ENCODE results near the gene LRRC3. TPM values are rescaled to one million over a fixed set of nuclear protein-coding genes. Genes with fewer than 3 reads are reported as not detected.
A peak's percentile ranks its signal among the peaks of the same experiment; 100 is the strongest.

The LRRC3 gene
- total and polyA plus RNA-seq, 5 experiments from 2014 or later, result 0.06 to 0.91 (median 0.32) TPM

DNA sequence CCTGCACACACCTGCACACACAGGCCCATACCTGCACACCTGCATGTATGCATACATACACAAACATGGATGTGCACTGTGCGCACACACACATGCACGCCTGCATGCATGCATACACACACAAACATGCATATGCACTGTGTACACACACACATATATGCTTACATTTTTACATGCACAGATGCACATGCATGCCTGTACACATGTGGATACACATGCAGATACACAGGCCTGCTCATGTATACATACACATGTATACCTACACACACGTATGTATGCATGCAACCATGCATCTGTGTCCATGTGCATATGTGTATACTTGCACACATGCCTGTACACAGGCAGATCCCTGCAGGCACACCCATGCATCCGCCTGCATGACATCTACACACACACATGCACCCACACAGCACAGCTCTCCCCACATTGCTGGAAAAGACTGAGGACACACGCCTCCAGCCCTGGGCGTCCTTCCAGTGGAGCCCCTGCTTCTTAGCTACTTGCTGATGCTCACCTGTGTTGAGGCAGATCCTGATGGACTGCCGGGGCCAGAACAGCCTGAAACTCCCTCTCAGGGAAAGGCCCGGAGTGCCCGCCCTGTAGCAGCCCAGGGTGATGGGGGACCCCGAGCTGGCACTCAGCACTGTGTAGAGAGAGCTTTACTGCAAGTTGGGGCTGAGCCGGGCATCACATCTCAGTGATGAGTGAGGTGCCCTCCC lies 56.1 kb downstream of the LRRC3 start:
- no peak for ATAC-seq
- no peak for DNase-seq
- Mint-ChIP-seq H3K27me3 (no peaks in the 10 kb centered on the region), H3K4me3 (peak overlapping the region in 7 of 10 donors; percentile 24 to 62 (median 39)), H3K4me1 (peaks cover 0 to 14% (median 4%) of the 10 kb centered on the region in 4 donors), H3K27ac (peak overlapping the region in 1 of 10 donors; percentile 27), H3K9me3 (no peaks in the 10 kb centered on the region), H3K36me3 (no peaks in the 10 kb centered on the region)
- POLR2A ChIA-PET, result interaction anchor here (0.5 to 2.3 kb wide), 6 partner anchors 108 to 282 kb away, joined by 3 to 12 read pairs (median 4); partner anchors contain the start of genes CFAP410 and KRTAP12-3

Other genes starting within 250 kb of the LRRC3 start
- gene ICOSLG, start 214.6 kb upstream of the LRRC3 start, total RNA-seq, result 1 to 10 TPM; 5.4 to 5.8 TPM
- 1 to 10 TPM in 1 of 3 donors, under 1 TPM in 2; 0.19 to 1.7 (median 0.49) TPM for gene ICOSLG, start 214.6 kb upstream of the LRRC3 start, polyA plus RNA-seq
- not detected for gene DNMT3L, start 193.6 kb upstream of the LRRC3 start, total RNA-seq
- not detected for gene DNMT3L, start 193.6 kb upstream of the LRRC3 start, polyA plus RNA-seq
- not detected for gene AIRE, start 169.6 kb upstream of the LRRC3 start, total RNA-seq
- gene AIRE, start 169.6 kb upstream of the LRRC3 start, polyA plus RNA-seq, result under 1 TPM; 0.13 to 0.42 (median 0.16) TPM
- gene PFKL, start 155.5 kb upstream of the LRRC3 start, total RNA-seq, result 100 to 1,000 TPM; 115 to 125 TPM
- gene PFKL, start 155.5 kb upstream of the LRRC3 start, polyA plus RNA-seq, result 10 to 100 TPM; 63.2 to 79.5 (median 63.9) TPM
- gene CFAP410, start 116.1 kb upstream of the LRRC3 start, total RNA-seq, result 10 to 100 TPM; 59.0 to 60.2 TPM
- gene CFAP410, start 116.1 kb upstream of the LRRC3 start, polyA plus RNA-seq, result 10 to 100 TPM; 23.2 to 40.6 (median 29.1) TPM
- under 1 TPM; 0.31 to 0.58 TPM for gene TRPM2, start 101.9 kb upstream of the LRRC3 start, total RNA-seq
- 1 to 10 TPM in 1 of 3 donors, under 1 TPM in 2; 0.20 to 1.2 (median 0.37) TPM for gene TRPM2, start 101.9 kb upstream of the LRRC3 start, polyA plus RNA-seq
- gene KRTAP10-1, start 84.7 kb downstream of the LRRC3 start, total RNA-seq, result not detected
- not detected for gene KRTAP10-1, start 84.7 kb downstream of the LRRC3 start, polyA plus RNA-seq
- gene KRTAP10-2, start 96.0 kb downstream of the LRRC3 start, total RNA-seq, result not detected
- gene KRTAP10-2, start 96.0 kb downstream of the LRRC3 start, polyA plus RNA-seq, result not detected
- gene KRTAP10-3, start 103.3 kb downstream of the LRRC3 start, total RNA-seq, result not detected
- not detected for gene KRTAP10-3, start 103.3 kb downstream of the LRRC3 start, polyA plus RNA-seq
- not detected for gene KRTAP10-4, start 118.2 kb downstream of the LRRC3 start, total RNA-seq
- not detected for gene KRTAP10-4, start 118.2 kb downstream of the LRRC3 start, polyA plus RNA-seq
- not detected for gene KRTAP10-5, start 125.1 kb downstream of the LRRC3 start, total RNA-seq
- not detected for gene KRTAP10-5, start 125.1 kb downstream of the LRRC3 start, polyA plus RNA-seq
- gene KRTAP10-6, start 137.0 kb downstream of the LRRC3 start, total RNA-seq, result not detected
- not detected for gene KRTAP10-6, start 137.0 kb downstream of the LRRC3 start, polyA plus RNA-seq
- gene KRTAP10-7, start 145.1 kb downstream of the LRRC3 start, total RNA-seq, result not detected
- gene KRTAP10-7, start 145.1 kb downstream of the LRRC3 start, polyA plus RNA-seq, result not detected
- gene KRTAP10-8, start 156.6 kb downstream of the LRRC3 start, total RNA-seq, result not detected
- not detected for gene KRTAP10-8, start 156.6 kb downstream of the LRRC3 start, polyA plus RNA-seq
- not detected for gene KRTAP10-9, start 171.6 kb downstream of the LRRC3 start, total RNA-seq
- not detected for gene KRTAP10-9, start 171.6 kb downstream of the LRRC3 start, polyA plus RNA-seq
- gene KRTAP10-10, start 181.8 kb downstream of the LRRC3 start, total RNA-seq, result not detected
- not detected for gene KRTAP10-10, start 181.8 kb downstream of the LRRC3 start, polyA plus RNA-seq
- not detected for gene KRTAP10-11, start 190.9 kb downstream of the LRRC3 start, total RNA-seq
- gene KRTAP10-11, start 190.9 kb downstream of the LRRC3 start, polyA plus RNA-seq, result not detected
- not detected for gene KRTAP12-4, start 199.1 kb downstream of the LRRC3 start, total RNA-seq
- not detected for gene KRTAP12-4, start 199.1 kb downstream of the LRRC3 start, polyA plus RNA-seq
- not detected for gene KRTAP12-3, start 202.4 kb downstream of the LRRC3 start, total RNA-seq
- not detected for gene KRTAP12-3, start 202.4 kb downstream of the LRRC3 start, polyA plus RNA-seq
- not detected for gene KRTAP12-2, start 211.4 kb downstream of the LRRC3 start, total RNA-seq
- not detected for gene KRTAP12-2, start 211.4 kb downstream of the LRRC3 start, polyA plus RNA-seq
- gene KRTAP12-1, start 226.7 kb downstream of the LRRC3 start, total RNA-seq, result not detected
- gene KRTAP12-1, start 226.7 kb downstream of the LRRC3 start, polyA plus RNA-seq, result not detected
- not detected for gene KRTAP10-12, start 241.7 kb downstream of the LRRC3 start, total RNA-seq
- gene KRTAP10-12, start 241.7 kb downstream of the LRRC3 start, polyA plus RNA-seq, result not detected

Data from naive thymus-derived CD8-positive, alpha-beta T cell (primary cell).